ENCODE data around the gene DNAJC27. TPM values are rescaled to one million over a fixed set of nuclear protein-coding genes. Genes with fewer than 3 reads are reported as not detected.

DNAJC27 gene
- total RNA-seq, 1 donor from 2014 or later, result 13.0 TPM

DNA sequence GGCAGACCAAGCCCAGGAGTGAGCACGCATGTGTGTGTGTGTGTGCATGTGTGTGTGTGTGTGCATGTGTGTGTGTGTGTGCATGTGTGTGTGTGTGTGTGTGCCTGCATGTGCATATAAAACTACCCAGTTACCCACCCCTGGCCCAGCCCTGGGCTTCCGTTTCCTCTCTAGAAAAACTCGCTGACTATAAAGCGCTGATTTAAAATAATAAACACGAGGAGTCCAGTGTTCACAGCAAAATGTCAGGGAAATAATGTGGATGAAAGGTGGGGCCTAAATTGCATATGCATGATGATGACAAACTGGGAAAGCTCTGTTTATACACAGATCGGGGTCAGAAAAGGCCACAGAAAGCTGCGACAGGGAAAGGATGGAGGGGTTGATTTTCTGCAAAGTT lies 59.2 kb downstream of the DNAJC27 start:
- DNase-seq (ENCODE audit: low spot score in 2 of 2) (no peak), FAIRE-seq (no peak)

DNA sequence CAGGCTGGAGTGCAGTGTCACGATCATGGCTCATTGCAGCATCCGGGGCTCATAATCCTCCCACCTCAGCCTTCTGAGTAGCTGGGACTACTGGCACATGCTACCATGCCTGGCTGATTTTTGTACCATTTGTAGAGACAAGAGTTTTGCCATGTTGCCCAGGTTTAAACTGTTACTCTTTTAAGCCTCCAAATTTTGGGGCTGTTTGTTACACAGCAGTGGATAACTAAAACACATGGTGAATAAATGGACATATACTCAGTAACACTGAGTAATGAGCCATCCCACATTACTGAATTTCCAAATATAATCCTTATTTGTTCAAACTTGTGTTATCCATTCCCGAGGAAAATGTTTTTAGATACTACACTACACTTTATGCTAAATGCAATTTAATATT lies 61.5 kb downstream of the DNAJC27 start:
- DNase-seq (ENCODE audit: low spot score in 2 of 2), result no peak
- no peak for FAIRE-seq

DNA sequence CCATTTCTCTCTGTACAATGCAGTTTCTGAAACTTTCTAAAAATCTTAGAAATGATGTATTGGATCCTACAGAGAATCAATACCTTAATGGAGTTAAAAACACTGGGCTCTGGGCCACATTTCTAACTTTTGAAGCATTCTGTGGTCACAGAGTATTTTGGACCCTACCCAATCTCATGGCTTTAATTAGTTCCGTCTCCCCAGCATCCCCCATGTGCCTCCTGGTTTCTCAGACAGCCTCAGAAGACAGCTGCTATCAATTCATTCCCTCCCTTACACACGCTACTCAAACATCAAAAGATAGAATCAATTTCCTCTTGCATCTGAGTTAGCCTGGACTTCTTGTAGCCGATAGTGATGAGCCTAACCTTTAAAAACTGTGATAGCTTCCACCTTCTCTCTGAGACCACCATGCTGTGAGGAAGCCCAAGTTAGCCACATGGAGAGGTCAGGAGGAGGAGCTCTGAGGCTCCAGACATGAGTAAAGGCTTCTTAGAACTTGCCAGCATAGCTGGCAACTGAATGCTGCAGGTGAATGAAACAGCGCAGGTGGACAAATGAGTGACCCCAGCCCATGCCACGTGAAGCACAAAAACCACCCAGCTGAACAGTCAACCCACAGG lies 62.1 kb downstream of the DNAJC27 start:
- FAIRE-seq (no peak), DNase-seq (ENCODE audit: low spot score in 2 of 2) (no peak)

DNA sequence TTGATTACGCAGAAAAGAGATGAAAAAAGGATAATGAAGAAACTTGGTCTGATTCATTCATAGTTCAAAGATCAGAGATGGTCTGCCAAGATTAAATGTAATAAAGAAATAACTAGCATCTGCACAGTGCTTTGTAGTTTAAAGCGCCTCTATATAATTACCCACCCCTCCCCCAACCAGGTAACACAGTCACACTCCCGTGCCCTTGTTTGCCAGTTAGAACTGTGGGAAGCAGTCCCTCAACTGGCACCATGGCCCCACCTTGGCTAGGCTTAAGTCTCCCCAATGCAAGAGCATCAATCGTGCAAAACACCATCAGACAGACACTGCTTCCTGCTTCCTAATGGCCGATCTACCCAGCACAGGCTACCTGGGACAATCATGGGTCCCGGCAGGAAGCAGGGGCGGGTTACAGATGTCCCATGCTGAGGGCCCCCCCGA lies 63.3 kb downstream of the DNAJC27 start:
- no peak for DNase-seq (ENCODE audit: low spot score in 2 of 2)
- no peak for FAIRE-seq

DNA sequence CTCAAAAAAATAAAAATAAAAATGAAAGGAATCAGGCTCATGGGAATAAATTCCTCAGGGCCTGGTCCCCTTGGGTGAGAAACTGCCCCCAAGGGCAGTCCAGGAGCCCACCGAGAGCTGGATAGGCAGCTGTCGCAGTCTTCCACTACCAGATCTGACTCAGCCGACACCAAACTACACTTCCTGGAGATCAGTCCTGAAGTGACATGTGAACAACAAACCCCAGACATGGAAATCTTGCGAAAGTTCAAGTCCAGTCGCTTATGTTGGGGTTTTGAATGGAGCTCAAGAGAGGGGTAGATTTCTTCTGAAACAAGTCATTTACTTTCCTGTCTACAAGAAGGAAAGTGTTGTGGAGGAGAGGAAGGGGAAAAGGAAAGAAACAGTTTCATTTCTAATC lies 64.6 kb downstream of the DNAJC27 start:
- no peak for DNase-seq (ENCODE audit: low spot score in 2 of 2)
- no peak for FAIRE-seq

DNA sequence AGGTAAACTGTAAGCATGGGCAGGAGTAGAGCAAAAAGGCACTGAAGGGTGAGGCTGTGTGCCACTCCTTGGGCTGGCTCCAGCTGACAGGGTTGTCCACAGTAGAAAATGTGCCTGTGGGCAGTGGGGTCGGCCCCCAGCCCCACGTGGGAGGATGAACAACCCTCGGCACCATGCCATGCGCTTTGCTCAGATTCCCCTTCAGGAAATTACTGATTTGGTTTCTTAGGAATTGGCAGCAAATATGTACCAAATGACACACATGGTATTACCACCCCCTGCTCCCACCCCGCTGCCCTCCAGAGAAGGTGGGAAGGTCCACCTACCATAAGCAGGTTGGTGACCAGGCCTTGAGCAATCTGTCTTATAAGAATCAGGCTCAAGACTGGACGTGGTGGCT lies 65.3 kb downstream of the DNAJC27 start:
- DNase-seq (ENCODE audit: low spot score in 2 of 2) (no peak), FAIRE-seq (no peak)

DNA sequence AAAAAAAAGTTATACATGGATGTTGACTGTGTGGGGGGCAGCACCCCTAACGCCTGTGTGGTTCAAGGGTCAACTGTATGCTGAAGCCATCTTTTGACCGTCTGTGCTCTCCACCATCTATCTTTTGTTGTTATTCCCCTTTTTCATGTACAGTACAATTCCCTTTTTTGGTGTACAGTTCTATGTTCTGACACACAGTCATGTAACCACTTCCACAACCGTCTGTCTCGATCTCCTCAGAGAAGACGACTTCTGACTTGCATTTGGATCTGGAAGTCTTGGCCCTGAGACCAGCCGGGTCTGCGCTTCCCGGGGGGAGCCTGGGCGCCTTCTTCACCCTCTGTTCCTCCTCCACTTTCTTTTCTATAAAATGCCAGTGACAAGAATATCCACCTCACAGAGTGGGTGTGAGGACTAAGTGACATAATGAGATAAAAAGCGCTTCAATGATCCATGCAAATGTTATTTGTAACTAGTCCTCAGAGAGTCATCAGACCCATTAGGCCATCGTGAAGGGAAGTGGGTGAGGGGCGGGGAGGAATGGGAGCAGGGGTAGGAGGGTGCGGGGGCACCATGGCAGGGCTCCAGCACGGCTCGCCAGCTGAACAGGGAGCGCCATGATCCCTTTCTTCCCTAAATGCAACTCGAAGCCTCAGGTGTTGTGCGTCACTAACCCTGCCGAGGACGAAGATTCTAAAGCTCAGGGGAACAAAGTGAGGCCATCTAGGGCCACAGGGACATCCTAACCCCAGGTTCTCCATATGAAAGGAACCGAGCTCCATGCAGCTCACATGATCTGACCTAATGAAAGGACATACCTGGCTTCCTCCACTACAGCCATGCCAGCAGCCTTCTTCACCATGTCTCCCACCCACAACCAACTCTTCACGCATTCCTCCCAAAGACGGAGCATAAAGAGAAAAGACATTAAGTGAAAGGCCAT lies 68.3 kb downstream of the DNAJC27 start:
- FAIRE-seq (no peak), DNase-seq (ENCODE audit: low spot score in 2 of 2) (no peak)

DNA sequence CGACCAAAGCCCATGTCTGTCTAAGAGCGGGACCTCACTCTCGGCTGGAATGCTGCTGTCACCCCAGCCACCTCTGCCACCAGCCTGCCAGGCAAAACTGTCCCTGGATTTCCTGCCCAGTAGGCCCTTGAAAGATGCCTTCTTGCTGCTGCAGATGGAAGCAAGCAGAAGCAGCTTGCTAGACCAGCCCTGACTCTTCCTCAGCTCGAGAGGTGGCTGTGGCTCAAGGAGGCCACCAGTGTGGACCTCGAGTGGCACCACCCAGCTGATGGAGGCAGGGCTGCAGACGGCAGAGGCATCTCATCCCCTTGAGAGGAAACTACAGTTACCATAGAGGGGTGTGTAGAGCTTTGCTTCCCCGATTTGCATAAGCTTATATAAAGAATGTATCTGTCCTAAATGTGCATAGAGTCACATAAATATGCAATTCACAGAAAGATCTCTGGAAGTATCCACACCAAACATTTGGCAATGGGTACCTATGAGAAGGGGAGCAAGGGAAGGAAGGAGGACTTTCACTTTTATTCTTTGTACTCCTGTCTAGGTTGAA lies 72.3 kb downstream of the DNAJC27 start:
- no peak for FAIRE-seq
- no peak for DNase-seq (ENCODE audit: low spot score in 2 of 2)

DNA sequence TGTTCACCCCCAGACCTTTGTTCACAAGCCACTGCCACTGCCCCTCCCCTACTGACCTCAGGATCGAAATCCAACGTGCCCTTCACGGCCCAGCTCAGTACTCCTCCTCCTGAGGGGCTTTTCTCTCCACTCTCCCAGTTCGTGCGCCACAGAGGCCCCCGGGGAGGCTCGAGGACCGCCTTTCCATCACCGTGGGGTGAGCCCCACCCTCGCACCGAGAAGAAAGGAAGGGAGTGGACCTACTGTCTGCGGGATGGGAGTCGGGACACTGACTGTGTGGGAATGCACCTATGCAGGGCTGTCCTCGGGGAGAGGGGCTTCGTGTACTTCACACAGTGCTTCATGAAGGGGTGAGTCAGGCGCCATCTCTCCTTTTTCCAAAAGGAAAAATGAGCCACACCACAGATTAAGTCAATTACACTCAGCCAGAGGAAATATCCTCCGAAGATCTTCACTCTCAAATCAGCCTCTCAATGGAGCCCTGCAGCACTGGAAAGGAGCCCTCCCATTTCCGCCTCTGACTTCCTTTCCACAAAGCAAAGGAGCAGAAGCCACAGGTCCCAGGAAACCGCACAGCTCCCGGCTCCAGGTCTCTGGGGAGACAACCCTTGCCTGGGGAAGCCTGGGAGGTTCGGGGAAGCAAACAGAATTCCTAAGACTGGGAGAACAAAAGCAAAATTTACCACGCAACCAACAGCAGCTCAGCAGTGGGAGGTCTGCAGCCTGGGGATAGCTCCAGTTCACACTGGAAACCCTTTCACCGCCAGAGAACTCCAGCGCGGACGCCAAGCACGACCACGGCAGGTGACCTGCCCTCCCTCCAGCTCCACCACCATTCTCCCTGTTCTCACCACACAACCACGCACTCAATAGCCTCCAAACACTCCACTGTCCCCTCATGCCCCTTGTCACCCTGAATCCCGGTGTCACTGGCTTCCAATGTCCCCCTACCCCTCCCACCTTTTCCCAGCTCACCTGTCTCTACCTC lies 73.3 kb downstream of the DNAJC27 start:
- no peak for FAIRE-seq
- no peak for DNase-seq (ENCODE audit: low spot score in 2 of 2)

DNA sequence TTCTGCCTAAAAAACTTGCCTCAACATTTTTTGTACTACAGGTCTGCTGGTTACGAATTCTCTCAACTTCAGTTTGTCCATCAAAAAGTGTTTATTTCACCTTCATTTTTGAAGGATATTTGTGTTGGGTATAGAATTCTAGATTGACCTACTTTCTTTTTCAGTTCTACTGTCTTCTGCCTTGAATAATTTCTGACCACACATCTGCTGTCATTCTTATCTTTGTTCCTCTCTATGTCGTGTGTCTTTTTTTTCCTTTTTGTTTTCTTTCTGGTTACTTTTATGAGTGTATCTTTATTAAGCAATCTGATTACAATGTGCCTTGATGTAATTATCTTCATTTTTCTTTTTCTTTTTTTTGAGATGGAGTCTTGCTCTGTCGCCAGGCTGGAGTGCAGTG lies 77.0 kb downstream of the DNAJC27 start:
- no peak for FAIRE-seq
- no peak for DNase-seq (ENCODE audit: low spot score in 2 of 2)

DNA sequence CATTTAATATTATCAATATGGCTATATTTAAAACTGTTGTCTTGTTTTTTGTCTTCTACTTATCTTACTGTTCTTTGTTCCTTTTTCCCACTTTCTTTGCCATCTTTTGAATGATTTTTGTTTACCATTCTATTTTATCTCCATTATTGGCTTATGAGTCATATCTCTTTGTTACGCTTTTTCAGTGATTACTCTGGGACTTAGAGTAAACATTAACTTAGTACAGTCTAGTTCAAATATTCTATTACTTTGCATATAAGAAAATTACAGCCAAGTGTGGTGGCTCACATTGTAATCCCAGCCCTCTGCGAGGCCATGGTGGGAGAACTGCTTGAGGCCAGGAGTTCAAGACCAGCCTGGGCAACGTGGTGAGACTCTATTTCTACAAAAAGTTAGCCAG lies 77.8 kb downstream of the DNAJC27 start:
- DNase-seq (ENCODE audit: low spot score in 2 of 2) (no peak), FAIRE-seq (no peak)

Small RNA genes within 50 kb of the gene (small RNA-seq; reads per million reads assigned to genes)
- gene AC013267.1 (not detected), gene RF00016 (not detected), gene RF00019 (not detected)

Other genes with a start within 250 kb of the DNAJC27 start
- gene PTRHD1, start 178.6 kb downstream of the DNAJC27 start, total RNA-seq, result 41.2 TPM
- 10.6 TPM for gene CENPO, start 178.5 kb downstream of the DNAJC27 start, total RNA-seq
- gene ADCY3, start 51.7 kb downstream of the DNAJC27 start, total RNA-seq, result 23.2 TPM
- gene EFR3B, start 70.1 kb upstream of the DNAJC27 start, total RNA-seq, result 42.0 TPM
- 1.2 TPM for gene POMC, start 196.6 kb upstream of the DNAJC27 start, total RNA-seq